ENCODE data around the gene PDGFD.

GRCh38 chr11:104155375-104155774 is 8.6 kb downstream of the PDGFD start:
- TF ChIP-seq FOXM1 (IDR thresholded peaks at IDR 0.05; ENCODE audit: borderline replicate concordance) (no peak), SP1 (IDR thresholded peaks at IDR 0.05) (no peak), FOXA1 (IDR thresholded peaks at IDR 0.05) (no peak), NFRKB (IDR thresholded peaks at IDR 0.05) (no peak), BHLHE40 (IDR thresholded peaks at IDR 0.05; ENCODE audit: borderline replicate concordance) (no peak)
